ENCODE results near the gene IKZF1. TPM values are rescaled to one million over a fixed set of nuclear protein-coding genes. Genes with fewer than 3 reads are reported as not detected.

Gene IKZF1
- total RNA-seq, 1 experiment from 2014 or later = 0.77 TPM

DNA sequence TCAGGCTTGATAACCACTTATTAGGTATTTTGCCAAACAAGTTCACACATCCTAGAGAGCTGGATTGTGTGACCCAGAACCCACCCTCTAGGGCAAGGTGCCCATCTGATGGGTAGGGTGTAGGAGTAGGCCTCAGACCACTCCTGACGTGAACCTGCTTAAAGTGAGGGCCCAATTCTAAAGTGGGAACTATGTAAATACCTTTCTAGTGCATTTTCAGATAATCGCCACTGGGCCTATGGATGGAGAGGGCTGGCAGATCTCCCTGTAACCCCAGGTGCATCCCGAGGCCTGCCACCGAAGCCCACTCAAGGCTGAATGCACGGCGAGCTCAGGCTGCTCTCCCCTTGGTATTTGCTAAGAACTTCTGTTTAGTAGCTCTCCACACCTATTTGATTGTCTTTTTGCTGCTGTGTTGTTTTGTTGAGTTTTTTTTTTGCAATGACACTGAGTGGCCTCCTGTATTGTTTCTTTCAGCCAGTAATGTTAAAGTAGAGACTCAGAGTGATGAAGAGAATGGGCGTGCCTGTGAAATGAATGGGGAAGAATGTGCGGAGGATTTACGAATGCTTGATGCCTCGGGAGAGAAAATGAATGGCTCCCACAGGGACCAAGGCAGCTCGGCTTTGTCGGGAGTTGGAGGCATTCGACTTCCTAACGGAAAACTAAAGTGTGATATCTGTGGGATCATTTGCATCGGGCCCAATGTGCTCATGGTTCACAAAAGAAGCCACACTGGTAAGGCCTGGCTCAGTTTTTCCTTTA is 71.7 kb downstream of the IKZF1 start:
- no TSS peak for BruUV-seq (replicated peaks)
- Histone ChIP-seq H3K36me3 (ENCODE audit: control insufficient read depth, insufficient read depth, low read length) (no peaks in the 10 kb centered on the region), H3K27ac (ENCODE audit: low read length) (no peak overlapping the region), H3K9me3 (ENCODE audit: control insufficient read depth, insufficient read depth, low read depth, low read length) (no peaks in the 10 kb centered on the region), H3K4me1 (ENCODE audit: control insufficient read depth, insufficient read depth, low read length) (no peaks in the 10 kb centered on the region), H3K4me3 (ENCODE audit: low read depth in 2 of 2, low read length in 2 of 2) (no peak overlapping the region), H3K27me3 (ENCODE audit: control insufficient read depth, insufficient read depth, low read length) (peaks cover 10% of the 10 kb centered on the region)
- intact Hi-C loops (cut with micrococcal nuclease; ENCODE audit: unreplicated experiment) (no loop called here), in situ Hi-C loops (cut with HindIII; ENCODE audit: low pct_unique_long_range_greater_than_20kb, low sequenced_read_pairs) (no loop called here)
- ChIA-PET POLR2A (no interaction called here), CTCF (no interaction called here)
- DNase-seq (ENCODE audit: low read depth, low spot score) = no peak
- no peak for ATAC-seq
- TF ChIP-seq, protein P1, sequence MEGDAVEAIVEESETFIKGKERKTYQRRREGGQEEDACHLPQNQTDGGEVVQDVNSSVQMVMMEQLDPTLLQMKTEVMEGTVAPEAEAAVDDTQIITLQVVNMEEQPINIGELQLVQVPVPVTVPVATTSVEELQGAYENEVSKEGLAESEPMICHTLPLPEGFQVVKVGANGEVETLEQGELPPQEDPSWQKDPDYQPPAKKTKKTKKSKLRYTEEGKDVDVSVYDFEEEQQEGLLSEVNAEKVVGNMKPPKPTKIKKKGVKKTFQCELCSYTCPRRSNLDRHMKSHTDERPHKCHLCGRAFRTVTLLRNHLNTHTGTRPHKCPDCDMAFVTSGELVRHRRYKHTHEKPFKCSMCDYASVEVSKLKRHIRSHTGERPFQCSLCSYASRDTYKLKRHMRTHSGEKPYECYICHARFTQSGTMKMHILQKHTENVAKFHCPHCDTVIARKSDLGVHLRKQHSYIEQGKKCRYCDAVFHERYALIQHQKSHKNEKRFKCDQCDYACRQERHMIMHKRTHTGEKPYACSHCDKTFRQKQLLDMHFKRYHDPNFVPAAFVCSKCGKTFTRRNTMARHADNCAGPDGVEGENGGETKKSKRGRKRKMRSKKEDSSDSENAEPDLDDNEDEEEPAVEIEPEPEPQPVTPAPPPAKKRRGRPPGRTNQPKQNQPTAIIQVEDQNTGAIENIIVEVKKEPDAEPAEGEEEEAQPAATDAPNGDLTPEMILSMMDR (IDR thresholded peaks at IDR 0.05) = no peak
- no peak for TF ChIP-seq SIN3A (IDR thresholded peaks at IDR 0.05; ENCODE audit: borderline replicate concordance, insufficient read depth, low read depth, low read length)
- TF ChIP-seq, protein P2, sequence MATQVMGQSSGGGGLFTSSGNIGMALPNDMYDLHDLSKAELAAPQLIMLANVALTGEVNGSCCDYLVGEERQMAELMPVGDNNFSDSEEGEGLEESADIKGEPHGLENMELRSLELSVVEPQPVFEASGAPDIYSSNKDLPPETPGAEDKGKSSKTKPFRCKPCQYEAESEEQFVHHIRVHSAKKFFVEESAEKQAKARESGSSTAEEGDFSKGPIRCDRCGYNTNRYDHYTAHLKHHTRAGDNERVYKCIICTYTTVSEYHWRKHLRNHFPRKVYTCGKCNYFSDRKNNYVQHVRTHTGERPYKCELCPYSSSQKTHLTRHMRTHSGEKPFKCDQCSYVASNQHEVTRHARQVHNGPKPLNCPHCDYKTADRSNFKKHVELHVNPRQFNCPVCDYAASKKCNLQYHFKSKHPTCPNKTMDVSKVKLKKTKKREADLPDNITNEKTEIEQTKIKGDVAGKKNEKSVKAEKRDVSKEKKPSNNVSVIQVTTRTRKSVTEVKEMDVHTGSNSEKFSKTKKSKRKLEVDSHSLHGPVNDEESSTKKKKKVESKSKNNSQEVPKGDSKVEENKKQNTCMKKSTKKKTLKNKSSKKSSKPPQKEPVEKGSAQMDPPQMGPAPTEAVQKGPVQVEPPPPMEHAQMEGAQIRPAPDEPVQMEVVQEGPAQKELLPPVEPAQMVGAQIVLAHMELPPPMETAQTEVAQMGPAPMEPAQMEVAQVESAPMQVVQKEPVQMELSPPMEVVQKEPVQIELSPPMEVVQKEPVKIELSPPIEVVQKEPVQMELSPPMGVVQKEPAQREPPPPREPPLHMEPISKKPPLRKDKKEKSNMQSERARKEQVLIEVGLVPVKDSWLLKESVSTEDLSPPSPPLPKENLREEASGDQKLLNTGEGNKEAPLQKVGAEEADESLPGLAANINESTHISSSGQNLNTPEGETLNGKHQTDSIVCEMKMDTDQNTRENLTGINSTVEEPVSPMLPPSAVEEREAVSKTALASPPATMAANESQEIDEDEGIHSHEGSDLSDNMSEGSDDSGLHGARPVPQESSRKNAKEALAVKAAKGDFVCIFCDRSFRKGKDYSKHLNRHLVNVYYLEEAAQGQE (IDR thresholded peaks at IDR 0.05; ENCODE audit: insufficient read depth in 1 of 2, low read depth in 2 of 2, low read length in 1 of 2) = no peak

DNA sequence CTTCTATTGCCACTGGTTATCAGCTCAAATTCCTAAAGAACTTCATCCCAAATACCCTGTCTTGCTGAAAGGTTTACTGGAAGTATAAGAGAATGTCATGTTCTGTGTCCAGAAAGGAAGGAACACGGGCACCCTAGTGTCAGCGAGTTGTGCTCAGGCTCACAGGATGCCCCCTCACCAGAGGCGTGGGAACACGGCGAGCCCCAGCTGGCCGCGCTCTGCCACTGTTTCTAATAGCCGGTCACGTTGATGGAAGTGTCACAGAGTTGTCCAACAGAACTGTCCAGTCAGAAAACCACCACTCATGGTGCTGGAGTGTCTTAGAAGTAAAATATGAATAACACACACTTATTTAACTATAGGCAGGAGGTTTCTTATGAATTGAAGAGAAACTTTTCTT is 72.8 kb downstream of the IKZF1 start:
- H3K4me3 ChIP-seq (ENCODE audit: low read depth in 2 of 2, low read length in 2 of 2) = no peak overlapping the region
- ATAC-seq (no peak), DNase-seq (ENCODE audit: low read depth, low spot score) (no peak)
- TF ChIP-seq, protein P1 (IDR thresholded peaks at IDR 0.05) = no peak
- TF ChIP-seq TCF7L2 (IDR thresholded peaks at IDR 0.05; ENCODE audit: low read depth, low read length) = no peak
- TF ChIP-seq, protein P2 (IDR thresholded peaks at IDR 0.05; ENCODE audit: insufficient read depth in 1 of 2, low read depth in 2 of 2, low read length in 1 of 2) = no peak
- no peak for TF ChIP-seq POLR2AphosphoS5 (IDR thresholded peaks at IDR 0.05; ENCODE audit: low read depth, low read length)
- no peak for TF ChIP-seq SIN3A (IDR thresholded peaks at IDR 0.05; ENCODE audit: borderline replicate concordance, insufficient read depth, low read depth, low read length)
- no peaks in the 10 kb centered on the region for H3K36me3 ChIP-seq (ENCODE audit: control insufficient read depth, insufficient read depth, low read length)
- in situ Hi-C loops (cut with HindIII; ENCODE audit: low pct_unique_long_range_greater_than_20kb, low sequenced_read_pairs) = no loop called here
- H3K27ac ChIP-seq (ENCODE audit: low read length) = no peak overlapping the region
- no peaks in the 10 kb centered on the region for H3K4me1 ChIP-seq (ENCODE audit: control insufficient read depth, insufficient read depth, low read length)
- ChIA-PET POLR2A (no interaction called here), CTCF (no interaction called here)
- H3K27me3 ChIP-seq (ENCODE audit: control insufficient read depth, insufficient read depth, low read length) = peaks cover 17% of the 10 kb centered on the region
- no TSS peak for BruUV-seq (replicated peaks)
- intact Hi-C loops (cut with micrococcal nuclease; ENCODE audit: unreplicated experiment) = no loop called here
- H3K9me3 ChIP-seq (ENCODE audit: control insufficient read depth, insufficient read depth, low read depth, low read length) = no peaks in the 10 kb centered on the region
